ENCODE data around the gene TP53I11. TPM values are rescaled to one million over a fixed set of nuclear protein-coding genes. Genes with fewer than 3 reads are reported as not detected.

Gene TP53I11
- total RNA-seq: 4.9 and 11.5 TPM in 2 replicates

- no peak for DNase-seq (ENCODE audit: low read depth)
Observed at GRCh38 chr11:44950625-44951476, at the start of gene TP53I11. Gene TP53I11 (minus strand): TSS chr11:44950883. CDS start chr11:44938335, 12,548 bp downstream.

- DNase-seq (ENCODE audit: low read depth): no peak
Observed at GRCh38 chr11:44999068-44999467, 48.4 kb upstream of the TP53I11 start.

GRCh38 chr11:44998051-44998450 is 47.4 kb upstream of the TP53I11 start:
- no peak for DNase-seq (ENCODE audit: low read depth)

- DNase-seq (ENCODE audit: low read depth): no peak
Observed at GRCh38 chr11:44997566-44997965, 46.9 kb upstream of the TP53I11 start.

GRCh38 chr11:44994753-44995152 is 44.1 kb upstream of the TP53I11 start:
- no peak for DNase-seq (ENCODE audit: low read depth)

- DNase-seq (ENCODE audit: low read depth): no peak
Observed at GRCh38 chr11:44993971-44994704, 43.5 kb upstream of the TP53I11 start.

GRCh38 chr11:44992774-44993173 is 42.1 kb upstream of the TP53I11 start:
- no peak for DNase-seq (ENCODE audit: low read depth)

- no peak for DNase-seq (ENCODE audit: low read depth)
Observed at GRCh38 chr11:44992181-44992582, 41.5 kb upstream of the TP53I11 start.

GRCh38 chr11:44990665-44991064 is 40.0 kb upstream of the TP53I11 start:
- DNase-seq (ENCODE audit: low read depth): no peak

GRCh38 chr11:44989831-44990566 is 39.3 kb upstream of the TP53I11 start:
- no peak for DNase-seq (ENCODE audit: low read depth)

GRCh38 chr11:44988981-44989635 is 38.4 kb upstream of the TP53I11 start:
- DNase-seq (ENCODE audit: low read depth): no peak

- no peak for DNase-seq (ENCODE audit: low read depth)
Observed at GRCh38 chr11:44988111-44988510, 37.4 kb upstream of the TP53I11 start.

GRCh38 chr11:44987506-44987905 is 36.8 kb upstream of the TP53I11 start:
- DNase-seq (ENCODE audit: low read depth): no peak

GRCh38 chr11:44986315-44986714 is 35.6 kb upstream of the TP53I11 start:
- no peak for DNase-seq (ENCODE audit: low read depth)

- DNase-seq (ENCODE audit: low read depth): no peak
Observed at GRCh38 chr11:44985721-44986120, 35.0 kb upstream of the TP53I11 start.

GRCh38 chr11:44983786-44984185 is 33.1 kb upstream of the TP53I11 start:
- no peak for DNase-seq (ENCODE audit: low read depth)

- DNase-seq (ENCODE audit: low read depth): no peak
Observed at GRCh38 chr11:44982496-44983062, 31.9 kb upstream of the TP53I11 start.

- DNase-seq (ENCODE audit: low read depth): no peak
Observed at GRCh38 chr11:44980533-44981427, 30.1 kb upstream of the TP53I11 start.

- DNase-seq (ENCODE audit: low read depth): peak; percentile 80
Observed at GRCh38 chr11:44979543-44980399, 29.1 kb upstream of the TP53I11 start.

All from renal cortical epithelial cell (primary cell).